ENCODE data around the gene HDGFL3.

DNA sequence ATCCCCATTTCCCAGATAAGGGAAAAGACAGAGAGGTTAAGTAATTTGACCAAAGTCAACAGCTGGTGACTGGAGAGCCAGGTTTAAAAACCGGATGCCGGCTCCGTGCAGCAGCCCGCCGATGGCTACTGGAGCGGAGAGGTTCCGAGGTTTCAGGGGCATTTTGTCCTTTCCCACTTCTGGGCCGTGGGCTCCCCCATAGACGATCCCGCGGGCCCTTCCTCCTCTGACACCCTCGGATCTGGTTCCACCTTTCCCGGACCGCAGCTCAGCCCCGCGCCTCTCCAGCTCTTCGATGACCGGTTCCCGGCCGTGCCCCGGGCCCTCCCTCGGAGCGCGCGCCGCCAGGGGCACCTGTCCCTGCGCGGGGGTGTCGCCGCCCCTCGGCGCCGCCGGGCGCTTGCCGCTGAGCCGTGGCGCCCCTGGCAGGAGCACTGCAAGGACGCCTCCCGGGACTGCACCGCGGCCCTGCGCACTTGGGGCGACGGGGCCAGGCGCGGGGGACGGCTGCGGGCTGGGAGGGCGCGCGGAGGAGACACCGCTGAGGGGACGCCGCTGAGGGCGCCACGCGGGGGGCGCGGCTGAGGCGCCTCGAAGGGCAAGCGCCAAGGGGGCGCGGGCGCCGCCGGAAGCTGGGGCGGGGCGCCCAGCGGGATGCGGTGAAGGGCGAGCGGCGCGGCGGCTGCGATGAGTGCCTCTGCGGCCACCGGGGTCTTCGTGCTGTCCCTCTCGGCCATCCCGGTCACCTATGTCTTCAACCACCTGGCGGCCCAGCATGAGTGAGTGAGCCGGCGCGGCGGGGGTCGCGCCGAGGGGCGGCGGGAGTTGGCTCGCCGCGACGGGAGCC, 100.4 kb downstream of the HDGFL3 start, which contains the start of gene TM6SF1:
- no peak for TF ChIP-seq EP300 (IDR thresholded peaks at IDR 0.05; ENCODE audit: borderline replicate concordance)
- TF ChIP-seq, protein P1, sequence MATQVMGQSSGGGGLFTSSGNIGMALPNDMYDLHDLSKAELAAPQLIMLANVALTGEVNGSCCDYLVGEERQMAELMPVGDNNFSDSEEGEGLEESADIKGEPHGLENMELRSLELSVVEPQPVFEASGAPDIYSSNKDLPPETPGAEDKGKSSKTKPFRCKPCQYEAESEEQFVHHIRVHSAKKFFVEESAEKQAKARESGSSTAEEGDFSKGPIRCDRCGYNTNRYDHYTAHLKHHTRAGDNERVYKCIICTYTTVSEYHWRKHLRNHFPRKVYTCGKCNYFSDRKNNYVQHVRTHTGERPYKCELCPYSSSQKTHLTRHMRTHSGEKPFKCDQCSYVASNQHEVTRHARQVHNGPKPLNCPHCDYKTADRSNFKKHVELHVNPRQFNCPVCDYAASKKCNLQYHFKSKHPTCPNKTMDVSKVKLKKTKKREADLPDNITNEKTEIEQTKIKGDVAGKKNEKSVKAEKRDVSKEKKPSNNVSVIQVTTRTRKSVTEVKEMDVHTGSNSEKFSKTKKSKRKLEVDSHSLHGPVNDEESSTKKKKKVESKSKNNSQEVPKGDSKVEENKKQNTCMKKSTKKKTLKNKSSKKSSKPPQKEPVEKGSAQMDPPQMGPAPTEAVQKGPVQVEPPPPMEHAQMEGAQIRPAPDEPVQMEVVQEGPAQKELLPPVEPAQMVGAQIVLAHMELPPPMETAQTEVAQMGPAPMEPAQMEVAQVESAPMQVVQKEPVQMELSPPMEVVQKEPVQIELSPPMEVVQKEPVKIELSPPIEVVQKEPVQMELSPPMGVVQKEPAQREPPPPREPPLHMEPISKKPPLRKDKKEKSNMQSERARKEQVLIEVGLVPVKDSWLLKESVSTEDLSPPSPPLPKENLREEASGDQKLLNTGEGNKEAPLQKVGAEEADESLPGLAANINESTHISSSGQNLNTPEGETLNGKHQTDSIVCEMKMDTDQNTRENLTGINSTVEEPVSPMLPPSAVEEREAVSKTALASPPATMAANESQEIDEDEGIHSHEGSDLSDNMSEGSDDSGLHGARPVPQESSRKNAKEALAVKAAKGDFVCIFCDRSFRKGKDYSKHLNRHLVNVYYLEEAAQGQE (IDR thresholded peaks at IDR 0.05; ENCODE audit: low read depth): no peak
- no peak for TF ChIP-seq TAF1 (IDR thresholded peaks at IDR 0.05; ENCODE audit: low read depth)
- no peak for TF ChIP-seq YY1 (IDR thresholded peaks at IDR 0.05; ENCODE audit: low read depth)
- TF ChIP-seq, protein P2, sequence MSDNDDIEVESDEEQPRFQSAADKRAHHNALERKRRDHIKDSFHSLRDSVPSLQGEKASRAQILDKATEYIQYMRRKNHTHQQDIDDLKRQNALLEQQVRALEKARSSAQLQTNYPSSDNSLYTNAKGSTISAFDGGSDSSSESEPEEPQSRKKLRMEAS (IDR thresholded peaks at IDR 0.05): no peak
